Measurements from ENCODE around the gene HAS3. TPM values are rescaled to one million over a fixed set of nuclear protein-coding genes. Genes with fewer than 3 reads are reported as not detected.

The HAS3 gene
- total RNA-seq, 1 experiment from 2014 or later, result 8.3 TPM

DNA sequence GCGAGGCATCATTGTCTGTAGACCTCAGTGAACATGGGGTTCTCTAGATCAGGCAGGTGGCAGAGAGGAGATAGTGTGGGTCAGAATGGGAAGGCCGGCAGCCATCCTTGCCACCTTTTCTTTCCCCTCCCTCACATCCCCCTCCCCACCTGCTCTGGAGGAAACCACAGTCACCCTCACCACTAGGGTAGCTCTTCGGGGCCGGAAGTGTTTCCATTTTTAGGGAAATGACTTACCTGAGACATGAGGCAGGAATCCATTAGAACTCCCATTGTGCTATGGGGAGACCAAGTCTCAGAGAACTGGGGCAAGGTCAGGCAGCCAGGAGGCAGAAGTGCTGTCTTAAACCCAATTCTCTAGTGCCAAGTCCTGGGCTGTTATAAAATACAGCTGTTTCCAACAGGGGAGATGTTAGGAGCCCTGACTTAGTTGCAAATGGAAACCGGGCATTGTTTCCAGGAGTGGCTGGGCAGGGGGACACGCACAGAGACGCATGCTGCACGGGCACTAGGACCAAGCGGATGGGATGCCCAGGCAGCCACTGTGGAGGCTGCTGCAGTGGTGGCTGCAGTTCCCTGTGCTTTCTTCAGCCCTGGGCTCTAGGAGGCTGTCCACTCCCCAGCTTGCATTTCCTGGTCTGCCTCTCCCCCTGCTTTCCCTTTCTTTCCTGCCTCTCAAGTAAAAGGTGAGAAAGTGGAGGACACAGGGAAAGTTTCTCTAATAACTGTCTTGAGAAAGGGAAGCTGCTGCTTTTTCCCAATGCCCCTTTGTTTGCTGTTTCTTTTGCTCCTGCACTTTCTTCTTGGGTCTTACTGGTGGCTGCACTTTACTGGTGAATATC lies 2.8 kb downstream of the HAS3 start:
- POLR2A ChIA-PET, result no interaction called here
- no peak overlapping the region for H3K27ac Mint-ChIP-seq (ENCODE audit: unreplicated experiment)
- DNase-seq, result no peak

DNA sequence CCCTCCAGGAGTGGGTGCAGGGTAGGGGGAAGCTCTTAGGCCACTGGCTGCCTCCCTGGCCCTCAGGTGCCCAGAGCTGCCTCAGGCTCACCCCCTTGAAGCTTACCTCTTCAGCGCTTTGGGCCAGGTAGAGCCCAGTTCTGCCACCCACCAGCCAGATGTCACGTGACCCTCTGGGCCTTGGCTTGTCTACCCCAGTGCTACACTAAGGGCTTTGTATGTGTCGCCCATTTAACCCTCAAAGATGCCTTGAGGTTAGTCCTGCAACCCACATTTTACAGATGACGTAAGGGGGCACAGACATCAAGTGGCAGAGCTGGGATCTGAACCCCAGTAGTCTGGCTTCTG lies 3.4 kb downstream of the HAS3 start:
- intact Hi-C loops (cut with micrococcal nuclease; ENCODE audit: unreplicated experiment), result loop anchor here (10.0 kb wide), 1 partner anchor 574 kb away; the partner anchor contains the start of gene ZFP90
- no TSS peak for BruUV-seq (replicated peaks)
- H3K36me3 Mint-ChIP-seq (ENCODE audit: insufficient read depth, unreplicated experiment), result peaks cover 22% of the 10 kb centered on the region
- H3K27me3 ChIP-seq (replicated peaks; ENCODE audit: control insufficient read depth, insufficient read depth, low read length), result no peaks in the 10 kb centered on the region
- TF ChIP-seq, protein P1, sequence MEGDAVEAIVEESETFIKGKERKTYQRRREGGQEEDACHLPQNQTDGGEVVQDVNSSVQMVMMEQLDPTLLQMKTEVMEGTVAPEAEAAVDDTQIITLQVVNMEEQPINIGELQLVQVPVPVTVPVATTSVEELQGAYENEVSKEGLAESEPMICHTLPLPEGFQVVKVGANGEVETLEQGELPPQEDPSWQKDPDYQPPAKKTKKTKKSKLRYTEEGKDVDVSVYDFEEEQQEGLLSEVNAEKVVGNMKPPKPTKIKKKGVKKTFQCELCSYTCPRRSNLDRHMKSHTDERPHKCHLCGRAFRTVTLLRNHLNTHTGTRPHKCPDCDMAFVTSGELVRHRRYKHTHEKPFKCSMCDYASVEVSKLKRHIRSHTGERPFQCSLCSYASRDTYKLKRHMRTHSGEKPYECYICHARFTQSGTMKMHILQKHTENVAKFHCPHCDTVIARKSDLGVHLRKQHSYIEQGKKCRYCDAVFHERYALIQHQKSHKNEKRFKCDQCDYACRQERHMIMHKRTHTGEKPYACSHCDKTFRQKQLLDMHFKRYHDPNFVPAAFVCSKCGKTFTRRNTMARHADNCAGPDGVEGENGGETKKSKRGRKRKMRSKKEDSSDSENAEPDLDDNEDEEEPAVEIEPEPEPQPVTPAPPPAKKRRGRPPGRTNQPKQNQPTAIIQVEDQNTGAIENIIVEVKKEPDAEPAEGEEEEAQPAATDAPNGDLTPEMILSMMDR (IDR thresholded peaks at IDR 0.05; ENCODE audit: insufficient read depth in 1 of 2, low read depth in 1 of 2, low read length in 1 of 2, severe bottlenecking in 1 of 2, unreplicated experiment in 1 of 2), result no peak
- H3K27ac Mint-ChIP-seq (ENCODE audit: unreplicated experiment), result no peak overlapping the region
- POLR2A ChIA-PET, result no interaction called here
- peaks cover 7% of the 10 kb centered on the region for H3K4me1 Mint-ChIP-seq (ENCODE audit: low read depth, unreplicated experiment)
- H3K4me3 ChIP-seq (ENCODE audit: low read depth, low read length), result no peak overlapping the region
- no peaks in the 10 kb centered on the region for H3K9me3 Mint-ChIP-seq (ENCODE audit: unreplicated experiment)
- CTCF ChIA-PET, result no interaction called here
- peak overlapping the region; percentile 22 for H3K4me3 Mint-ChIP-seq (ENCODE audit: unreplicated experiment)
- H3K9me3 ChIP-seq, result no peaks in the 10 kb centered on the region
- H3K36me3 ChIP-seq (ENCODE audit: control insufficient read depth, insufficient read depth, low read length), result no peaks in the 10 kb centered on the region
- H3K4me1 ChIP-seq, result peaks cover 9% of the 10 kb centered on the region
- DNase-seq, result no peak
- no peaks in the 10 kb centered on the region for H3K27me3 Mint-ChIP-seq (ENCODE audit: insufficient read depth, unreplicated experiment)

More for the DNA sequence above, 2.8 kb downstream of the HAS3 start:
- peaks cover 22% of the 10 kb centered on the region for H3K36me3 Mint-ChIP-seq (ENCODE audit: insufficient read depth, unreplicated experiment)
- Histone ChIP-seq H3K4me1 (peaks cover 9% of the 10 kb centered on the region), H3K4me3 (ENCODE audit: low read depth, low read length) (no peak overlapping the region), H3K9me3 (no peaks in the 10 kb centered on the region), H3K27me3 (replicated peaks; ENCODE audit: control insufficient read depth, insufficient read depth, low read length) (no peaks in the 10 kb centered on the region), H3K36me3 (ENCODE audit: control insufficient read depth, insufficient read depth, low read length) (no peaks in the 10 kb centered on the region)
- TF ChIP-seq, protein P1 (IDR thresholded peaks at IDR 0.05; ENCODE audit: insufficient read depth in 1 of 2, low read depth in 1 of 2, low read length in 1 of 2, severe bottlenecking in 1 of 2, unreplicated experiment in 1 of 2), result no peak
- CTCF ChIA-PET, result no interaction called here
- H3K27me3 Mint-ChIP-seq (ENCODE audit: insufficient read depth, unreplicated experiment), result no peaks in the 10 kb centered on the region
- H3K4me3 Mint-ChIP-seq (ENCODE audit: unreplicated experiment), result peak overlapping the region; percentile 22
- peaks cover 8% of the 10 kb centered on the region for H3K4me1 Mint-ChIP-seq (ENCODE audit: low read depth, unreplicated experiment)
- intact Hi-C loops (cut with micrococcal nuclease; ENCODE audit: unreplicated experiment), result loop anchor here (10.0 kb wide), 1 partner anchor 573 kb away; the partner anchor contains the start of gene ZFP90
- H3K9me3 Mint-ChIP-seq (ENCODE audit: unreplicated experiment), result no peaks in the 10 kb centered on the region
- BruUV-seq (replicated peaks), result no TSS peak

DNA sequence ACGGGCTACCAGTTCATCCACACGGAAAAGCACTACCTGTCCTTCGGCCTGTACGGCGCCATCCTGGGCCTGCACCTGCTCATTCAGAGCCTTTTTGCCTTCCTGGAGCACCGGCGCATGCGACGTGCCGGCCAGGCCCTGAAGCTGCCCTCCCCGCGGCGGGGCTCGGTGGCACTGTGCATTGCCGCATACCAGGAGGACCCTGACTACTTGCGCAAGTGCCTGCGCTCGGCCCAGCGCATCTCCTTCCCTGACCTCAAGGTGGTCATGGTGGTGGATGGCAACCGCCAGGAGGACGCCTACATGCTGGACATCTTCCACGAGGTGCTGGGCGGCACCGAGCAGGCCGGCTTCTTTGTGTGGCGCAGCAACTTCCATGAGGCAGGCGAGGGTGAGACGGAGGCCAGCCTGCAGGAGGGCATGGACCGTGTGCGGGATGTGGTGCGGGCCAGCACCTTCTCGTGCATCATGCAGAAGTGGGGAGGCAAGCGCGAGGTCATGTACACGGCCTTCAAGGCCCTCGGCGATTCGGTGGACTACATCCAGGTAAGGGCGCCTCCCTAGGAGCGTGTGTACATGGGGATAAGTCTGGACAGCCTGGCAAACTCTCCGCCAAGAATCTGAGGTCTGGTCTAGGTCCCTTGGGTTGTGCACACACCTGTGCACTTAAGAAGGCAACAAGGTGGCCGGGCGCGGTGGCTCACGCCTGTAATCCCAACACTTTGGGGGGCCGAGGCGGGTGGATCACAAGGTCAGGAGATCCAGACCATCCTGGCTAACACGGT lies 4.2 kb downstream of the HAS3 start:
- H3K4me1 Mint-ChIP-seq (ENCODE audit: low read depth, unreplicated experiment), result peaks cover 7% of the 10 kb centered on the region
- no peaks in the 10 kb centered on the region for H3K27me3 Mint-ChIP-seq (ENCODE audit: insufficient read depth, unreplicated experiment)
- peaks cover 9% of the 10 kb centered on the region for H3K4me1 ChIP-seq
- no peaks in the 10 kb centered on the region for H3K9me3 ChIP-seq
- ChIA-PET POLR2A (no interaction called here), CTCF (no interaction called here)
- TF ChIP-seq, protein P1 (IDR thresholded peaks at IDR 0.05; ENCODE audit: insufficient read depth in 1 of 2, low read depth in 1 of 2, low read length in 1 of 2, severe bottlenecking in 1 of 2, unreplicated experiment in 1 of 2), result no peak
- H3K4me3 Mint-ChIP-seq (ENCODE audit: unreplicated experiment), result no peak overlapping the region
- no TSS peak for BruUV-seq (replicated peaks)
- H3K4me3 ChIP-seq (ENCODE audit: low read depth, low read length), result no peak overlapping the region
- no peaks in the 10 kb centered on the region for H3K9me3 Mint-ChIP-seq (ENCODE audit: unreplicated experiment)
- H3K36me3 ChIP-seq (ENCODE audit: control insufficient read depth, insufficient read depth, low read length), result no peaks in the 10 kb centered on the region
- H3K27ac Mint-ChIP-seq (ENCODE audit: unreplicated experiment), result no peak overlapping the region
- no peaks in the 10 kb centered on the region for H3K27me3 ChIP-seq (replicated peaks; ENCODE audit: control insufficient read depth, insufficient read depth, low read length)
- intact Hi-C loops (cut with micrococcal nuclease; ENCODE audit: unreplicated experiment), result loop anchor here (10.0 kb wide), 1 partner anchor 575 kb away; the partner anchor contains the start of gene ZFP90
- peaks cover 22% of the 10 kb centered on the region for H3K36me3 Mint-ChIP-seq (ENCODE audit: insufficient read depth, unreplicated experiment)
- no peak for DNase-seq

Data from Caco-2 (cell line).